Measurements from ENCODE around the gene RAD23A. TPM values are rescaled to one million over a fixed set of nuclear protein-coding genes. Genes with fewer than 3 reads are reported as not detected.

The RAD23A gene
- total and polyA plus RNA-seq, 9 of the 15 experiments (the other 6 are each of a cell fraction or from before 2014, with no cell fraction given) = 9.5 to 181 (median 101) TPM

DNA sequence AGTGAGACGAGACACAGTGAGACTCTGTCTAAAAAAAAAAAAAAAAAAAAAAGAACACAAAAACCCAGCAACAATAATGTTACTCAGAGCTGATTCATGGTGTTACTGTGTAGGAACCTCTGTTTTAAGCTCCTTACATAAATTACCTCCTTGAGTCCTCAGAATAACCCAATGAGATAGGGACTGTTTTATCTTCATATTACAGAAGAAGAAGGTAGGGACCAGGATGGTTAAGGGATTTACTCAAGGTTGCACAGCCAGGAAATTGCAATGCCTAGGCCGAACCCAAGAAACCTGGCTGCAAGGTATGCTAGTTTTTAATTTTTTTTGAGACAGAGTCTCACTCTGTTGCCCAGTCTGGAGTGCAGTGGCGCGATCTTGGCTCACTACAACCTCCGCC is 22.2 kb downstream of the RAD23A start:
- Histone ChIP-seq H3K4me3 (no peak overlapping the region), H4K20me1 (replicated peaks; ENCODE audit: control insufficient read depth, insufficient read depth, low read length) (no peaks in the 10 kb centered on the region), H3K27me3 (ENCODE audit: control insufficient read depth in 2 of 2, insufficient read depth in 2 of 2, low read length in 2 of 2) (no peaks in the 10 kb centered on the region), H3K27ac (ENCODE audit: extremely low read depth, low read depth, low read length) (no peak overlapping the region), H3K36me3 (ENCODE audit: control insufficient read depth, insufficient read depth, low read length) (no peaks in the 10 kb centered on the region), H2AFZ (ENCODE audit: low read depth, low read length) (no peak overlapping the region), H3K9ac (ENCODE audit: insufficient read depth in 1 of 2, low read depth in 2 of 2, low read length in 2 of 2) (no peak overlapping the region), H3K79me2 (ENCODE audit: control insufficient read depth, insufficient read depth, low read length) (0 out of 3 replicates have a peak, but pooled peaks cover 2% of the 10 kb centered on the region), H3K4me1 (replicated peaks in 1 of 2; ENCODE audit: control insufficient read depth in 2 of 2, insufficient read depth in 2 of 2, low read length in 2 of 2) (peaks cover 9 to 24% of the 10 kb centered on the region in 2 experiments; a peak in 4 of 5 replicates), H3K9me3 (replicated peaks; ENCODE audit: control insufficient read depth, insufficient read depth, low read depth, low read length) (no peaks in the 10 kb centered on the region), H3K9me1 (ENCODE audit: control insufficient read depth, insufficient read depth, low read length) (peaks cover 5% of the 10 kb centered on the region), H3K4me2 (ENCODE audit: insufficient read depth, low read length) (no peak overlapping the region)
- TF ChIP-seq ZFP36 (IDR thresholded peaks at IDR 0.05; ENCODE audit: low read depth, low read length, partially characterized antibody) = peak; percentile 43
- no peak for TF ChIP-seq POLR3G (IDR thresholded peaks at IDR 0.05; ENCODE audit: extremely low read depth, insufficient read length, insufficient replicate concordance)
- peak; percentile 85 for TF ChIP-seq BCOR (IDR thresholded peaks at IDR 0.05)
- TF ChIP-seq KDM1A (IDR thresholded peaks at IDR 0.05) = peak in 1 of 2 experiments; percentile 58; a peak in 1 of 4 replicates
- TF ChIP-seq COPS2 (conservative IDR thresholded peaks at IDR 0.05) = no peak
- TF ChIP-seq RBM25 (IDR thresholded peaks at IDR 0.05; ENCODE audit: low read depth, low read length, severe bottlenecking) = peak; percentile 87
- TF ChIP-seq ZNF121 (CRISPR knock-in tag; conservative IDR thresholded peaks at IDR 0.05) = peak; percentile 31; the same call in 1 of the 2 replicates
- 0 out of 2 replicates have a peak, but pooled peaks have one; percentile 56 for TF ChIP-seq KLF1 (tag; IDR thresholded peaks at IDR 0.05)
- FAIRE-seq (no peak), DNase-seq (ENCODE audit: extremely low read depth in 1 of 4, low spot score in 3 of 4) (peak in 1 of 4 experiments; percentile 3), ATAC-seq (no peak)
- 71% methylated on average over 3 of the region's 5 CpGs for WGBS (ENCODE audit: insufficient coverage, low coverage, missing lambda C conversion rate)
- ChIA-PET POLR2A (interaction anchor here (0.6 to 1.8 kb wide), 3 partner anchors 12 to 187 kb away, joined by 3 to 7 read pairs (median 3); no protein-coding TSS in a partner anchor), CTCF (ENCODE audit: low intra/inter-chr PET ratio) (no interaction called here)
- intact Hi-C loops (cut with micrococcal nuclease) (loop anchor here (5.0 kb wide), 1 partner anchor 81 kb away; the partner anchor contains the start of gene KLF1), in situ Hi-C loops (cut with MboI) (loop anchor here (5.0 kb wide), 1 partner anchor 279 kb away; no protein-coding TSS in a partner anchor)
- no TSS peak for BruUV-seq (replicated peaks)

Data from K562 (cell line).